HG02798 (cell line): ENCODE data around the gene SNPH.

Experiments used
- ATAC-seq: cut with Tn5 transposase; IDR thresholded peaks from one replicate; pipeline ENCODE4 v1.9.1; 2021; ENCODE audit warnings: mild to moderate bottlenecking; ENCODE audit not compliant: unreplicated experiment, poor library complexity

Gene SNPH

DNA sequence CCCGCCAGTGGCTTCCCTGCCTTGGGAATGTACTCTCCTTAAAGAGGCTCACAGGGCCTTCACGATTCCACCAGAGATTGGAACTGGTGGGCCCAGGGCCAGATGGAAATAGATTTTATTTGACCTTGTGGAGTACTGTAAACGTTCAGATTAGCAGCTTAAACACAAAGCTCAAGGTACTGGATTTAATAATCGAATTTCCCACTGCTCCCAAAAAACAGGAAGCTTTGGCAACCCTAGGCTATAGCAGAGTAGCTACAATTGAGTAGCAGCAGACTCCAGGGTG, 55.5 kb downstream of the SNPH start:
- ATAC-seq = no peak

DNA sequence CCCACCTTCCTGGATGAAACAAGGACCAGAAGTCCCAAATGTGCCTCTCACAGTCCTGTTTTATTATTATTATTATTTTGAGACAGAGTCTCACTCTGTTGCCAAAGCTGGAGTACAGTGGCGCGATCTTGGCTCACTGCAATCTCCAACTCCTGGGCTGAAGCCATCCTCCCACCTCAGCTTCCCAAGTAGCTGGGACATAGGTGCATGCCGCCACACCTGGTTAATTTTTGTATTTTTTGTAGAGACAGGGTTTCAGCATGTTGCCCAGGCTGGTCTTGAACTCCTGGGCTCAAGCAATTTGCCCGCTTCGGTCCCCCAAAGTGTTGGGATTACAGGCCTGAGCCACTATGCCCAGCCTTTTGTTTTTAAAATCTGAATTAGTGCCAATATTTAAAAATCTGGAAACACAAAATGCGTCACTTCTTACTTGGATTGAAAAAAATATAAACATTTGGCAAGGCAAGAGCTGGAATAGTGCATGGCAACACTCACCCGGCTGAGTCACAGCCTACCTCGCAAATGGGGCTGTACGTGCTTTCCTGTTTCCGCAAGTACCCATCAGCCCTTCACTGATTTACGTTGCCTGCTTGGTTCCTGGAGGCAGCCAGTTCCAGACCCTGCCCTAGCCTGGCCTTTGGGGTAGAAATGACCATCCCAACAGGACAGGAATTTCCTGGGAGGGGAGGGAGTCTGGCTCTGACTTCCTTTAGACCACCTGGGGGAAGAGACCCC, 56.6 kb downstream of the SNPH start:
- no peak for ATAC-seq

DNA sequence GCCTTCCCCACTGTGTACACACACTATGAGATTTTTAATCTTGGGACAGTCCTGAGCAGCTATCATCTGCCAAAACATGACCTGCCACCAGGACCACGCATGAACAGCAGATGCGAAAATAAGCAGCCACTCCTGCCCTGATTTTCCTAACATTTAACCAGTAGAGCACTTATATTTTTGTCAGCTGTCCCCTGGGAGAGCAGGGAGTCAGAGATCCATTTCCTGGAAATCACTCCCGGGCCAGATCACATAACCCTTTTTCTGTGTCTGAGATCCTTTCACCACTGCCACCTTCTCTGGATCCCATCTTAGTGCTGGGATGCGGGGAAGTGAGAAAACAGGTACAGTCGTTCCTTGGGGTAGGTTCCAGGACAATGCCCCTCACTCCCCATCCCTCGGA, 57.2 kb downstream of the SNPH start:
- ATAC-seq = no peak

DNA sequence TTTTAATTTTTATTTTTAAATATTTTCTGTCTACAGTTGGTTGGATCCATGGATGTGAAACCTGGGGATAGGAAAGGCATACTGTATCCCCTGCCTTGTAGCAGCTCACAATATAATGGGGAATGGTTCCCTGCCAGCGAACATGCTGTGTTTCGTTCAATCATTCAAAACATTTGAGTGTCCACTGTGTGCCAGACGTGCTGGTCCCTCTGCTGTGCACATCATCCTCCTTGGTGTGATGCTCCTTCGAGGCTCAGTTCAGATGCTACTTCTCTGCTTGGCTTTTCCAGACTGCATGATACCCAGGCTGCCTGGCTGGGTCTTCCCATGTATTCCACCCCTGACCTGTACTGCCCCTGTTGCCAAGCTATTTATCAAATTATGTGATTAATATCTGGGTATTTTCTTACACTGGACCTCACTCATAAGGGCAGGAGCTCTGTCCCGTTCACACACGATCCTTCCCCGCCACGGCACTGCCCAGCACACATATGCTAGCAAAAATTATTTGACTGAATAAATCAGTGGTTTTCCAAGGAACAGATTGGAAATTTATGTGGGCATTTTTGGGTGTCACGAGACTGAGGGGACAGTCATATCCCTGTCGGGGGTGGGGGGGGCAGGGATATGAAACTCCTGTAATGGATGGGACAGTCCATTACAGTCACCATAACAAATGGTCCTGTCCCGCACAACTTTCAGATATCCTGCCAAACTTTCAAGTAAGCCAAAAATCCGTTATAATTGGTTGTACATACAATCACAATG, 57.9 kb downstream of the SNPH start:
- no peak for ATAC-seq

DNA sequence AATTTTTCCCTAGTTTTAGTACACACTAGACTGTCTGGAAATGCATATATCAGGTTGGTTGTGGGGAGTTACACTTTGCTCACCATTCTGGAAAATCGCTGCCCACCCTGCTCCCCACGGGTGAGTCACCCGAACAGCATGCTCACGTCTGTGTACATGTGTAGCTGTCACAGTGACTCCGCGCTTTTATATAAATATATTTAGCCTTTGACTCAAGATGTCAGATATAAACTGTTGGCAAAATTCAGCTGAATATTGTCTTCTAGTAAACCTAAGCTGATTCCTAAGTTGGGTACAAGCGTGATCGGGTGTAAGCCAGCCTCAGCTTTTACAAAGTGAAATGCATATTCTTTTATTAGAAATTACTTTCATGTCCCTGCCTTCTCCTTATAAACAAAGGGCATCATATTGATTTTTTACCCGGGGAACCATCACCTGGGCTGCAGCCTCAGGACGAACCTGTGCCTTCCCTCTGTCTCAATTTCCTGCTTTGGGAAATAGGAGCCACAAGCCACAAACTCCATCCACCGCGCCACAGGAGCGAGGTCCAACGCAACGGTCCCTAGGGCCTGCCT, 58.6 kb downstream of the SNPH start:
- ATAC-seq = no peak

DNA sequence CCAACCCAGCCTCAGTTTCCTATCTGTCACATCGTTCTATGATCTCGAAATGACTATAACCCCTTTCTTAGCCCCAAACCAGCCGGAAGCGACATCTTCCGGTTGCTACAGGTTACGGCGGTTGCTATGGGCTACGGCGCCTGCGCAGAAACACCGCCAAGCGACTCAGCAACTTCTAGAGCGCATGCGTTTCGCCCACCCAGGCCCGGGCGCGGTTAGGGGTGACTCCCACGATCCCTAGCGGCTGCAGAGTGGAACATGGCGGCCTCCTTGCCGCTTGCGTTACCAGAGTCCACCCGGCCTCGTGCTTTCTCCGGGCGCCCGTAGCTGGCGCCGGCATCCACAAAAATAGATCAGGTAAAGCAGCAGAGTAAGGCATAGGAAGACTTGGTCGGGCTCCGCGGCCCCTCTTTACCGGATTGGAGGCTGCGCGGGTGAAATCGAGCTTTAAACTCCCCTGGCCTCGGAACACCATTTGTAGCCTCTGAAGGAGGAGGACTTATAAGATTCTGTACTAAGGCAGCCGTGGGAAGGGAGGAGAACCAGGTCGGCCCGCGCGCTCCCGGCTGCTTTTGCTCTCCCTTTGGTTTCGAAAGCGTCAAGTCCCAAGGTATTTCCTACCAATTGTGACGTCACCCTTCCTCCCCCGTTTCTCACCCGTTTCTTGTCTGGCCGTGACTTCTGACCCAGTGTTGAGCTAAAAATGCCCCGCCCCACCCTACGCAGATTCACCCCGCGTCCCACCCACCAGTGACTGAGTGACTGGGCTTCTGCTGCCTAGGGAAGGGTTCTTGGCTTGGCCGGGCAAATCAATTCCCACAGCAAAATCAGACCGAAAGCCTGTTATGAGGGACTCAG, 59.3 kb downstream of the SNPH start:
- ATAC-seq = peak; percentile 91

DNA sequence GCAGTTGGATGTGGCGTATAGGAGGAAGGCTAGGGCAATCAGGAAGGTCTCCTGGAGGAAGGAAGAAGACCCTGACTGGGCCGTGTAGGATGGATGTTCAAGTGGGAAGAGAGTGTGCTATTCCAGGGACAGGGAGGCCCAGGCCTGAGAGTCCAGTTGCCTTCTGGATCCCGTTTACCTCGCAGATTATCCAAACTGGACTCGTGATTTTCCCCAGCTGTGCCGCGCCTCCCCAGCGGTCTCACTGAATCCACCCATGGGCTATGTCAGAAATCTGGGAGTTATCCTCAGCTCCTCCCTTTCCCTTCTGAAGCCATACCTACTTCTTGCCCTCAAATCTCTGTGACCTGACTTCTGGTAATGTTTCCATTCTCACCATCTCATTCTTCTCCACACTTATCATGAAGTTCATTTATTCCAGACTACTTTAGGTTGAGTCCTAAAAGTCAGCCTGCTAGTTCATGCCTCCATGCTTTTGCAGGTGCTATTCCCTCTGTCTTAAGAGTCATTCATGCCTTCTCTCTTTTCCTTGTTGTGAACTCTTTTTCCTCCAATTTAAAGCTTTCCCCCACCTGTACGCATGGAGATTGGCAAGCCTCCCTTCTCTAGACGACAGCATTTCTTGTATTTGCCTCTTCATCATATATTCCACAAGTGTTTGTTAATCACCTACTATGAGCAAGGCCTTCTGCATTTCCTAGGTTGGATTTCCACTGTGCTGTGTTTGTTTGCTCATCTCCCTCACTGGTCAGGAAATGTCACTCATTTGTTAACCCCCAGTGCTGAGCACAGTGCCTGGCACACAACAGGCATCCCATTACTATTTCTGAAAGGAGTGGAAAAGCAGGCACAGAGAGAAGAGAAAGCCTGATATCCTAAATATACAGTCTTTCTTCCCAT, 60.2 kb downstream of the SNPH start:
- ATAC-seq = no peak

GRCh38 chr20:1327241-1327653, 61.2 kb downstream of the SNPH start:
- ATAC-seq = no peak

DNA sequence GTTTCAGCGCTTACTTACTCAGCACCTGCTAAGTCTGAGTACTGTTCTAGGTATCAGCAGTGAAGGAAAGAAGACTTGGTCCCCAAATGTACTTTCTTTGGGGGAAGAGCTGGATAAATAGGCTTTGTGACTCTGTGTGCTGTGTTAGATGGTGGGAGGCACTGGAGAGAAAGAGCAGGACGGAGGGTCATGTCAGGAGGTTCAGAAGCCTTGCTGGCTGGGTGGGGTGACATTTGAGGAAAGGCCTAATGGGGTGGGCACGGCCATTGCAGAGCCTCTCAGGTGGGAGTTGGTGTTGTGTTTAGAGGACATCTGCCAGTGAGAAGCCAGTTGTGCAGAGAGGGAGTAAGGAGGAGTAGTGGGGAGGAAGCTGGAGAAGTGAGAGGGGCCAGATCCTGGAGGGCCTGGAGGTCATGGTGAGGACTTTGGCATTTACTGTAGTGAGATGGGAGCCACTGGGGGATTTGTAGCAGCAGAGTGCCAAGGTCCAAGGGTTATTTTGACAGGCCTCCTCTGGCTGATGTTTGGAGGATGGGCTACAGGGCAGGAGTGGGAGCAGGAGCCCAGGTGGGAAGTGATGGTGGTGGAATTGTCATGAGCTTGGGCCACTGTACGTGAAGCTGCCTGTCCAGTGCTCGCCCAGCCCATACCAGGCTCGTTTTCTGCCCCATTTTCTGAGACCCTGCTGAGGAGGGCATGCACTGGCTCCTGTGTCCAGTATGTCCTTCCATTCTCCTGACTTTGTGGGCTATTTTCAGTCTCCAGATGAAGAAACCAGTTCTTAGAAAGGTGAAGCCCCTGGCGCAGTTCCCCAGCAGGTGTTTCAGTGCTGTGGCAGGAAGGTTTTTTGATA, 62.0 kb downstream of the SNPH start:
- ATAC-seq = no peak

GRCh38 chr20:1328680-1329330, 62.7 kb downstream of the SNPH start, which contains the start of gene SDCBP2:
Gene SDCBP2, minus strand, starts transcription at chr20:1329139. Its CDS starts 8,723 bp downstream, at chr20:1320416.
- ATAC-seq = no peak

GRCh38 chr20:1330075-1330830, 64.2 kb downstream of the SNPH start:
- no peak for ATAC-seq

GRCh38 chr20:1331101-1331500, 65.0 kb downstream of the SNPH start:
- no peak for ATAC-seq

DNA sequence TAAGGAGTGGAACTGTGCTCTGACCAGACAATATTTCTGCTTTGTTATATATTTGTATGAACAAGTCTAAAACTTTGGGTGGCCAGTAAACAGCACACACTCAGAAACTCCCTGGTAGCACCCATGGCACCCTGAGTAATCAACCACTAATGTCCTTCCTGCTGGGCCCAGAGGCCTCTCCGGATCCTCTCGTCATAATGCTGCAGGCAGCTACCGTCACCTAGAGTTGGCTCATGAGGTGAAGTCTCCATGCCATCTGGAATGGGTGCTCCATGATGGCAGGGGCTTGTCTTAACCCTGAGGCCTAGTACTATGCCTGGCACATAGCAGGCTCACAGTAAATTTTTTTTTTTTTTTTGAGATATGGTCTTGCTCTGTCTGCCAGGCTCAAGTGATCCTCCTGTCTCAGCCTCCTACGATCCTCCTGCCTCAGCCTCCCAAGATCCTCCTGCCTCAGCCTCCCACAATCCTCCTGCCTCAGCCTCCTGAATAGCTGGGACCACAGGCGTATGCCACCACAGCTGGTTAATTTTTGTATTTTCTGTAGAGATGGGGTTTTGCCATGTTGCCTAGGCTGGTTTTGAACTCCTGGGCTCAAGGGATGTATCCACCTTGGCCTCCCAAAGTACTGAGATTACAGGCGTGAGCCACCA, 65.8 kb downstream of the SNPH start:
- no peak for ATAC-seq

DNA sequence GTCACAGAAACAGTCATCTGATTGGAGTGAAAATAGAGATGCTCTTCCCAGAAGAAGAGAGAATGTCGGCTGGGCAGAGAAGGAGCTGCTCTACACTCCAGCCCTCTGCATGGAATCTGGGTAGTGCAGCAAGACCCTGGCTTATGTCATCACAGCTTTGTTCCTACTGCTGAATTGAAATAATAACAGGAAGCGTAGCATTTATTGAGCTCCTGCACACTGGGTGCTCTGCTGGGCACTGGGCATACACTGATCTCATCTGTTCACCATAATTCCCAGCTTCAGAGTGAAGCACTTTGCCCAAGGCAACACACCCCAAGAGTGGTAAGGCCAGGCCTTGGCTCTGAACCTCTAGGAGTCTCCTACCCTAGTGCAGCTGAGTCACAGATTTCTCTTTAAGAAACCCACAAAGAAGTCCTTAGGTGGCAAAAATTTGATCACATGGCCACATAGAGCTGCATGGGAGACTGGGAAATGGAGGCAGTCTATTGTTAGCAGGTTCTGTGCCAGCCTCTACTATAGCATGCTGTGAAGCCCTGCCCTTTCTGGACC, 66.7 kb downstream of the SNPH start:
- ATAC-seq = no peak

DNA sequence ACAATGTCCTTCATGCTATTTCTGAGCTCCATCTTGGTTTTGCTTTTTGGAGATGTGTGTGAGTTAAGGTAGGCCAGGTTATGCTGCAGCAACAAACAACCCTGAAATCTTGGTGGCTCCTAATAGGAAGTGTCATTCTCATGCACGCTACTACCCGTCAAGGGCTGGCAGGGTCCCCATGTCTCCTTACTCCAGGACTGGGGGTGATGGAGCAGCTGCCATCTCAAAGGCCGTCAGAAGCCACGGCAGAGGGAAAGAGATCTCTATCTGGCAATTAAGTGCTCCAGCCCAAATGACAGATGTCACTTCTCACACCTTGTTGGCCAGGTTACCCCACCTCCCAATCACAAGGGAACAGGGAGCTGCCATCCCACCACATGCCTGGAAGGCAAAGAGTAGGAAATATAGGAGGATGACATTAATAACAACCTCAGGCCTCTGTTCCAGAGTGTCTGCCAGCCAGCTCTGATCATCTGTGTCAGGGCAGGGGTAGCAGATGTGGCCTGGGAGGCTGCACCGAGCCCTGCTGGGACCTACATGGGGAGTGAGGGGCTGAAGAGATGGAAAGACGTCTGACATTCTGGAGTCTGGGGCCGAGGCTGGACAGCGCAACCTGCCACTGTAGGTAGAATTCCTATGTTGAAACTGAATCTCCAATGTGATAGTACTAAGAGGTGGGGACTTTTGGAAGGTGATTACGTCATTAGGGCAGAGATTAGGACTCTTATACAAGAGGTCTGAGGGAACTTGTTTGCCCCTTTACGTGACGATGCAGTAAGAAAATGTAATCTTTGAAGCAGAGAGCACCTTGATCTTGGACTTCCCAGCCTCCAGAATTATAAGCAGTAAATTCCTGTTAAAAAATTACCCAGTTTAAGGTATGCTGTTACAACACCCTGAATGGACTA, 67.6 kb downstream of the SNPH start:
- no peak for ATAC-seq

DNA sequence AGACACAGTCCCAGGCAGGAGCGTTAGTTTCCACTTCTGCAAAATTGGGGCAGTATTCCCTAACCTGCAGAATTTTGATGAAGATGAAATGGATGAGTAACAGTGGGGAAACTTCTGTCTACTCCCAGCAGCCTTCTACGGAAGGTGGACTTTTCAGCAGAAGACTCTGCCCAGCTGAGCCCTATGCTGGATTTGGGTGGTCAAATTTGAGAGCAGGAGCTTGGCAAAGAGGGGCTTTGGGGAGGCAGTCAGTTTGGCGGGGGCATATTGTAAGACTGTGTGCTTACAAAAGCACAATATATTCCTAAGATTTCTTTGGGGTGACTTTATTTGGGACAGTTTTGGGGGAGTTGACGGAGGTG, 68.3 kb downstream of the SNPH start:
- no peak for ATAC-seq
